K562 (cell line): ENCODE results near the gene LSM8. TPM values are rescaled to one million over a fixed set of nuclear protein-coding genes. Genes with fewer than 3 reads are reported as not detected.

ENCODE experiments used
- BMI1 ChIP-seq: fragments of 150-350 bp; IDR thresholded peaks from 2 replicates; pipeline ENCODE4 v1.6.1; 2014; ENCODE audit warnings: low read length
- DIDO1 ChIP-seq: fragments of 450-650 bp; IDR thresholded peaks from 2 replicates; pipeline ENCODE4 v1.6.1; 2016; ENCODE audit warnings: low read depth, missing biosample characterization, missing genetic modification characterization
- DMBX1 ChIP-seq: fragments of 250-450 bp; sonication (Bioruptor Pico); IDR thresholded peaks from 2 replicates; pipeline ENCODE4 v1.8.0; 2022; ENCODE audit warnings: inconsistent platforms, mild to moderate bottlenecking, moderate library complexity, borderline replicate concordance
- DNMT1 ChIP-seq: fragments of 450-650 bp; IDR thresholded peaks from 2 replicates; pipeline ENCODE4 v1.6.1; 2016; ENCODE audit warnings: antibody characterized with exemption, mild to moderate bottlenecking
- ELF2 ChIP-seq: fragments of 250-450 bp; sonication (Bioruptor Pico); IDR thresholded peaks from 2 replicates; pipeline ENCODE4 v1.5.0; 2021; ENCODE audit warnings: mild to moderate bottlenecking
- ERF ChIP-seq: fragments of 450-650 bp; formaldehyde crosslinking; IDR thresholded peaks from 2 replicates; pipeline ENCODE4 v1.4.0; 2020; ENCODE audit warnings: mild to moderate bottlenecking, mixed read lengths
- HIVEP1 ChIP-seq: fragments of 250-450 bp; sonication (Bioruptor Pico); IDR thresholded peaks from 2 replicates; pipeline ENCODE4 v1.4.0; 2020; ENCODE audit warnings: mild to moderate bottlenecking
- STAT5B ChIP-seq: fragments of 250-450 bp; sonication (Bioruptor Pico); IDR thresholded peaks from 2 replicates; pipeline ENCODE4 v1.8.0; 2021; ENCODE audit warnings: mild to moderate bottlenecking, inconsistent platforms
- ZFP30 ChIP-seq: fragments of 250-450 bp; sonication (Bioruptor Pico); IDR thresholded peaks from 2 replicates; pipeline ENCODE4 v1.8.0; 2022; ENCODE audit warnings: moderate library complexity, mild to moderate bottlenecking, inconsistent platforms, borderline replicate concordance
- ZNF133 ChIP-seq: fragments of 250-450 bp; sonication (Bioruptor Pico); IDR thresholded peaks from 2 replicates; pipeline ENCODE4 v1.4.0; 2020; ENCODE audit warnings: mild to moderate bottlenecking
- ZSCAN32 ChIP-seq: fragments of 450-650 bp; formaldehyde crosslinking; IDR thresholded peaks from 2 replicates; pipeline ENCODE4 v1.4.0; 2020; ENCODE audit warnings: mild to moderate bottlenecking, moderate library complexity
- polyA plus RNA-seq, 8 experiments: library from polyadenylated mRNA; depleted of rRNA in 4 of 8; stranded (reverse) in 5 of 8; unstranded in 3 of 8; fragments of >200 nt; fragmentation: Nextera tagmentation in 2 of 8; fragmentation: Illumina TruSeq in 1 of 8; extraction: Ambion mirVana in 2 of 8; extraction: Trizol in 1 of 8; gene quantifications; 2 replicates each; pipeline versions ENCODE4 v1.2.1 to v1.2.3, GENCODE V29; 2011 to 2014; ENCODE audit warnings: inconsistent platforms in 1 of 8, missing spikeins in 1 of 8
- total RNA-seq, 7 experiments: library from RNA; depleted of rRNA in 6 of 7; stranded (reverse); fragments of >200 nt in 6 of 7; fragmentation: Illumina TruSeq in 2 of 7; extraction: Trizol in 2 of 7; gene quantifications; 2 replicates each; pipeline versions ENCODE4 v1.2.1 to v1.2.3, GENCODE V29; 2011 to 2021; ENCODE audit warnings: low replicate concordance in 1 of 7
- TF ChIP-seq, protein P1 (sequence below): sonication (generic); formaldehyde crosslinking; IDR thresholded peaks from 2 replicates; pipeline ENCODE4 v1.8.0; 2022; ENCODE audit warnings: mild to moderate bottlenecking, missing genetic modification reagents, borderline replicate concordance
- TF ChIP-seq, protein P2 (sequence below): fragments of 250-450 bp; sonication (Bioruptor Pico); IDR thresholded peaks from 2 replicates; pipeline ENCODE4 v1.4.0; 2020; ENCODE audit warnings: mild to moderate bottlenecking, moderate library complexity
- TF ChIP-seq, protein P3 (sequence below), 3 experiments: fragments of 200-800 bp in 1 of 3; fragments of 250-450 bp in 1 of 3; fragments of 450-650 bp in 1 of 3; sonication (Bioruptor Pico) in 1 of 3; sonication (Bioruptor generic) in 1 of 3; formaldehyde crosslinking in 1 of 3; IDR thresholded peaks; 2 replicates each; pipeline versions ENCODE4 v1.6.1 to v1.8.0; 2016 to 2022; ENCODE audit warnings: mild to moderate bottlenecking in 2 of 3, missing genetic modification characterization in 2 of 3, missing compliant biosample characterization in 1 of 3, moderate library complexity in 1 of 3
- TF ChIP-seq, protein P4 (sequence below): sonication (generic); formaldehyde crosslinking; IDR thresholded peaks from 2 replicates; pipeline ENCODE4 v1.8.0; 2022; ENCODE audit warnings: missing genetic modification reagents, mild to moderate bottlenecking, borderline replicate concordance

LSM8 gene
- total and polyA plus RNA-seq, 9 of the 15 experiments (the other 6 are each of a cell fraction or from before 2014, with no cell fraction given), result 81.5 to 340 (median 180) TPM

DNA sequence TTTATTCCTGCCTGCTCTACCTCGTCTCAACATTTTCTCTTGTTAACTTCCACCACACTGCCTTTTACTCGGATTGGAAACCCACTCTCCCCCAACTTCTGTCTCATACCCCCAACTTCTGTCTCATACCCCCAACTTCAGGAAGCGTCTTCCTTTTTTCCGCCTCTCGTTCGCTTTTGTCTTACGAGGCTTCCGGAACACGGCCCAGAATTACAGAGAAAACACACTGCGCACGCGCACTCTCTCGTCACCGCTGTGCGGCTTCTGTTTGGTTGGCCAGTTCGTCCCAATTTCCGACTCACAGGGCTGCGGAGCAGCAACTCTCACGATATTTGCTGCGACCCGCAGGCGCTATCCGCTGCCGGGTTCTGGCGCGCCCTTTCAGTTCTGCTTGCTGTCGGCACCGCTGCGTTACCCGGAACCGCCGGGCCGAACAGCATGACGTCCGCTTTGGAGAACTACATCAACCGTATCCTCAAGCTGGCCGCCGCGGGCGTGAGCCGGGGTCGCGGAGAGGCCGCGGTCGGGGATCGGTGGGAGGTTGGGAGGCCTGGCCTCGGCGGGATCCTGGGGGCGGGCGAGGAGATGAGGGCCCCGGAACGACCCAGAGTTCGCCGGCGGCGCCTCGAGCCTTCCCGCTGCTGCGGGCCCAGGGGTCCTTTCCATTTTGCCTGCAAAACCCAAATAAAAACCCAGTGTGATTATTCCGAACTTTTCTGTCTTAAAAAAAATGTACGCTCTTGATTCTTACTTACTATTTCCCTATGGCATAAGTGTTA, at the start of gene LSM8 (continued):
- TF ChIP-seq, protein P1, sequence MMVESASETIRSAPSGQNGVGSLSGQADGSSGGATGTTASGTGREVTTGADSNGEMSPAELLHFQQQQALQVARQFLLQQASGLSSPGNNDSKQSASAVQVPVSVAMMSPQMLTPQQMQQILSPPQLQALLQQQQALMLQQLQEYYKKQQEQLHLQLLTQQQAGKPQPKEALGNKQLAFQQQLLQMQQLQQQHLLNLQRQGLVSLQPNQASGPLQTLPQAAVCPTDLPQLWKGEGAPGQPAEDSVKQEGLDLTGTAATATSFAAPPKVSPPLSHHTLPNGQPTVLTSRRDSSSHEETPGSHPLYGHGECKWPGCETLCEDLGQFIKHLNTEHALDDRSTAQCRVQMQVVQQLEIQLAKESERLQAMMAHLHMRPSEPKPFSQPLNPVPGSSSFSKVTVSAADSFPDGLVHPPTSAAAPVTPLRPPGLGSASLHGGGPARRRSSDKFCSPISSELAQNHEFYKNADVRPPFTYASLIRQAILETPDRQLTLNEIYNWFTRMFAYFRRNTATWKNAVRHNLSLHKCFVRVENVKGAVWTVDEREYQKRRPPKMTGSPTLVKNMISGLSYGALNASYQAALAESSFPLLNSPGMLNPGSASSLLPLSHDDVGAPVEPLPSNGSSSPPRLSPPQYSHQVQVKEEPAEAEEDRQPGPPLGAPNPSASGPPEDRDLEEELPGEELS (CRISPR knock-in tag), result peak; percentile 69; the same call in 1 of the 2 replicates
- no peak for TF ChIP-seq ZFP30 (CRISPR knock-in tag)
- TF ChIP-seq BMI1, result no peak
- no peak for TF ChIP-seq ZSCAN32 (CRISPR knock-in tag)
- TF ChIP-seq ERF (CRISPR knock-in tag), result peak; percentile 88
- TF ChIP-seq, protein P2, sequence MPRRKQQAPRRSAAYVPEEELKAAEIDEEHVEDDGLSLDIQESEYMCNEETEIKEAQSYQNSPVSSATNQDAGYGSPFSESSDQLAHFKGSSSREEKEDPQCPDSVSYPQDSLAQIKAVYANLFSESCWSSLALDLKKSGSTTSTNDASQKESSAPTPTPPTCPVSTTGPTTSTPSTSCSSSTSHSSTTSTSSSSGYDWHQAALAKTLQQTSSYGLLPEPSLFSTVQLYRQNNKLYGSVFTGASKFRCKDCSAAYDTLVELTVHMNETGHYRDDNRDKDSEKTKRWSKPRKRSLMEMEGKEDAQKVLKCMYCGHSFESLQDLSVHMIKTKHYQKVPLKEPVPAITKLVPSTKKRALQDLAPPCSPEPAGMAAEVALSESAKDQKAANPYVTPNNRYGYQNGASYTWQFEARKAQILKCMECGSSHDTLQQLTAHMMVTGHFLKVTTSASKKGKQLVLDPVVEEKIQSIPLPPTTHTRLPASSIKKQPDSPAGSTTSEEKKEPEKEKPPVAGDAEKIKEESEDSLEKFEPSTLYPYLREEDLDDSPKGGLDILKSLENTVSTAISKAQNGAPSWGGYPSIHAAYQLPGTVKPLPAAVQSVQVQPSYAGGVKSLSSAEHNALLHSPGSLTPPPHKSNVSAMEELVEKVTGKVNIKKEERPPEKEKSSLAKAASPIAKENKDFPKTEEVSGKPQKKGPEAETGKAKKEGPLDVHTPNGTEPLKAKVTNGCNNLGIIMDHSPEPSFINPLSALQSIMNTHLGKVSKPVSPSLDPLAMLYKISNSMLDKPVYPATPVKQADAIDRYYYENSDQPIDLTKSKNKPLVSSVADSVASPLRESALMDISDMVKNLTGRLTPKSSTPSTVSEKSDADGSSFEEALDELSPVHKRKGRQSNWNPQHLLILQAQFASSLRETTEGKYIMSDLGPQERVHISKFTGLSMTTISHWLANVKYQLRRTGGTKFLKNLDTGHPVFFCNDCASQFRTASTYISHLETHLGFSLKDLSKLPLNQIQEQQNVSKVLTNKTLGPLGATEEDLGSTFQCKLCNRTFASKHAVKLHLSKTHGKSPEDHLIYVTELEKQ (CRISPR knock-in tag), result no peak
- no peak for TF ChIP-seq DNMT1
- no peak for TF ChIP-seq STAT5B
- TF ChIP-seq, protein P3, sequence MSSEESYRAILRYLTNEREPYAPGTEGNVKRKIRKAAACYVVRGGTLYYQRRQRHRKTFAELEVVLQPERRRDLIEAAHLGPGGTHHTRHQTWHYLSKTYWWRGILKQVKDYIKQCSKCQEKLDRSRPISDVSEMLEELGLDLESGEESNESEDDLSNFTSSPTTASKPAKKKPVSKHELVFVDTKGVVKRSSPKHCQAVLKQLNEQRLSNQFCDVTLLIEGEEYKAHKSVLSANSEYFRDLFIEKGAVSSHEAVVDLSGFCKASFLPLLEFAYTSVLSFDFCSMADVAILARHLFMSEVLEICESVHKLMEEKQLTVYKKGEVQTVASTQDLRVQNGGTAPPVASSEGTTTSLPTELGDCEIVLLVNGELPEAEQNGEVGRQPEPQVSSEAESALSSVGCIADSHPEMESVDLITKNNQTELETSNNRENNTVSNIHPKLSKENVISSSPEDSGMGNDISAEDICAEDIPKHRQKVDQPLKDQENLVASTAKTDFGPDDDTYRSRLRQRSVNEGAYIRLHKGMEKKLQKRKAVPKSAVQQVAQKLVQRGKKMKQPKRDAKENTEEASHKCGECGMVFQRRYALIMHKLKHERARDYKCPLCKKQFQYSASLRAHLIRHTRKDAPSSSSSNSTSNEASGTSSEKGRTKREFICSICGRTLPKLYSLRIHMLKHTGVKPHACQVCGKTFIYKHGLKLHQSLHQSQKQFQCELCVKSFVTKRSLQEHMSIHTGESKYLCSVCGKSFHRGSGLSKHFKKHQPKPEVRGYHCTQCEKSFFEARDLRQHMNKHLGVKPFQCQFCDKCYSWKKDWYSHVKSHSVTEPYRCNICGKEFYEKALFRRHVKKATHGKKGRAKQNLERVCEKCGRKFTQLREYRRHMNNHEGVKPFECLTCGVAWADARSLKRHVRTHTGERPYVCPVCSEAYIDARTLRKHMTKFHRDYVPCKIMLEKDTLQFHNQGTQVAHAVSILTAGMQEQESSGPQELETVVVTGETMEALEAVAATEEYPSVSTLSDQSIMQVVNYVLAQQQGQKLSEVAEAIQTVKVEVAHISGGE (CRISPR knock-in tag; IDR thresholded peaks at IDR 0.05), result no peak; a peak in 1 of 6 replicates
- TF ChIP-seq HIVEP1 (CRISPR knock-in tag), result 0 out of 2 replicates have a peak, but pooled peaks have one; percentile 69
- TF ChIP-seq ELF2, result peak; percentile 81
- TF ChIP-seq, protein P4, sequence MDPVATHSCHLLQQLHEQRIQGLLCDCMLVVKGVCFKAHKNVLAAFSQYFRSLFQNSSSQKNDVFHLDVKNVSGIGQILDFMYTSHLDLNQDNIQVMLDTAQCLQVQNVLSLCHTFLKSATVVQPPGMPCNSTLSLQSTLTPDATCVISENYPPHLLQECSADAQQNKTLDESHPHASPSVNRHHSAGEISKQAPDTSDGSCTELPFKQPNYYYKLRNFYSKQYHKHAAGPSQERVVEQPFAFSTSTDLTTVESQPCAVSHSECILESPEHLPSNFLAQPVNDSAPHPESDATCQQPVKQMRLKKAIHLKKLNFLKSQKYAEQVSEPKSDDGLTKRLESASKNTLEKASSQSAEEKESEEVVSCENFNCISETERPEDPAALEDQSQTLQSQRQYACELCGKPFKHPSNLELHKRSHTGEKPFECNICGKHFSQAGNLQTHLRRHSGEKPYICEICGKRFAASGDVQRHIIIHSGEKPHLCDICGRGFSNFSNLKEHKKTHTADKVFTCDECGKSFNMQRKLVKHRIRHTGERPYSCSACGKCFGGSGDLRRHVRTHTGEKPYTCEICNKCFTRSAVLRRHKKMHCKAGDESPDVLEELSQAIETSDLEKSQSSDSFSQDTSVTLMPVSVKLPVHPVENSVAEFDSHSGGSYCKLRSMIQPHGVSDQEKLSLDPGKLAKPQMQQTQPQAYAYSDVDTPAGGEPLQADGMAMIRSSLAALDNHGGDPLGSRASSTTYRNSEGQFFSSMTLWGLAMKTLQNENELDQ (CRISPR knock-in tag), result no peak
- TF ChIP-seq DMBX1 (CRISPR knock-in tag), result peak; percentile 30; the same call in 1 of the 2 replicates
- no peak for TF ChIP-seq ZNF133 (CRISPR knock-in tag)
- no peak for TF ChIP-seq DIDO1 (tag)
